K562 (cell line): ENCODE results near the gene ELOVL5. TPM values are rescaled to one million over a fixed set of nuclear protein-coding genes. Genes with fewer than 3 reads are reported as not detected.
A peak's percentile ranks its signal among the peaks of the same experiment; 100 is the strongest.

Source experiments
- ATAC-seq: fragments of 200-7000 bp; cut with Tn5 transposase; 3 replicates; pipeline ENCODE4 v1.9.1; 2020; ENCODE audit warnings: moderate library complexity
- BruUV-seq: library from RNA; stranded (reverse); fragments of 400-500 nt; replicated peaks from 2 replicates; lab custom pipeline; 2021; lab: Mats Ljungman, UMichigan
- CTCF ChIA-PET: fragments of 300-600 bp; formaldehyde crosslinking; extraction: SDS; loops from one replicate; lab custom pipeline; 2021; ENCODE audit warnings: low intra/inter-chr PET ratio; lab: Yijun Ruan, JAX
- POLR2A ChIA-PET: fragments of 300-600, 350-650 bp; sonication (Branson Sonifier 250); formaldehyde crosslinking; extraction: SDS; loops from one replicate; lab custom pipeline; 2021; ENCODE audit warnings: antibody characterized with exemption, inconsistent platforms; lab: Yijun Ruan, JAX
- DNase-seq, 4 experiments: peaks; one replicate each; pipeline versions ENCODE4 v3.0.0 to v3.0.0-alpha.2; 2011 to 2018; ENCODE audit warnings: low spot score in 3 of 4, mixed read lengths in 3 of 4; ENCODE audit errors: extremely low read depth in 1 of 4
- FAIRE-seq: peaks from 2 replicates; lab custom pipeline; 2011; peaks lifted over from hg19 to GRCh38; lab: Jason Lieb, UNC
- H2AFZ ChIP-seq: 2 replicates; pipeline ENCODE4 v1.6.0; 2011; ENCODE audit warnings: low read depth, low read length, control low read depth, inconsistent platforms
- H3K27ac ChIP-seq: fragments of 200-600 bp; 3 replicates; pipeline ENCODE4 v1.8.0; 2011; ENCODE audit warnings: low read depth, mild to moderate bottlenecking, control low read depth, inconsistent platforms, low read length, moderate library complexity, mixed read lengths; ENCODE audit errors: extremely low read depth
- H3K27me3 ChIP-seq, 2 experiments: fragments of 300-600 bp in 1 of 2; 2 replicates in 1 of 2; 3 replicates in 1 of 2; pipeline versions ENCODE4 v1.6.0 to v1.8.0; 2011; ENCODE audit warnings: inconsistent platforms in 2 of 2, low read length in 2 of 2, mild to moderate bottlenecking in 1 of 2, mixed read lengths in 1 of 2, moderate library complexity in 1 of 2; ENCODE audit not compliant: control insufficient read depth in 2 of 2, insufficient read depth in 2 of 2
- H3K36me3 ChIP-seq: fragments of 300-600 bp; 3 replicates; pipeline ENCODE4 v1.8.0; 2011; ENCODE audit warnings: mild to moderate bottlenecking, low read length, inconsistent platforms; ENCODE audit not compliant: control insufficient read depth, insufficient read depth
- H3K4me1 ChIP-seq, 2 experiments: fragments of 200-600 bp in 1 of 2; replicated peaks in 1 of 2; 2 replicates in 1 of 2; 3 replicates in 1 of 2; pipeline versions ENCODE4 v1.5.1 to v1.8.0; 2011; ENCODE audit warnings: inconsistent platforms in 2 of 2, low read length in 2 of 2, mild to moderate bottlenecking in 1 of 2, mixed read lengths in 1 of 2, moderate library complexity in 1 of 2; ENCODE audit not compliant: control insufficient read depth in 2 of 2, insufficient read depth in 2 of 2
- H3K4me2 ChIP-seq: 2 replicates; pipeline ENCODE4 v1.6.1; 2011; ENCODE audit warnings: low read length, control low read depth, inconsistent platforms, mixed read lengths; ENCODE audit not compliant: insufficient read depth
- H3K4me3 ChIP-seq: fragments of 200-600 bp; sonication (generic), shearing (Covaris generic); 2 replicates; pipeline ENCODE4 v1.5.1; 2016; ENCODE audit warnings: control low read depth, inconsistent platforms
- H3K79me2 ChIP-seq: fragments of 200-600 bp; 3 replicates; pipeline ENCODE4 v1.8.0; 2011; ENCODE audit warnings: low read length, inconsistent platforms; ENCODE audit not compliant: control insufficient read depth, insufficient read depth
- H3K9ac ChIP-seq, 2 experiments: 2 replicates each; pipeline versions ENCODE4 v1.6.0 to v1.6.1; 2011; ENCODE audit warnings: low read depth in 2 of 2, low read length in 2 of 2, control low read depth in 1 of 2, inconsistent platforms in 1 of 2, mild to moderate bottlenecking in 1 of 2, mixed read lengths in 1 of 2; ENCODE audit not compliant: insufficient read depth in 1 of 2
- H3K9me1 ChIP-seq: one replicate; pipeline ENCODE4 v1.6.0; 2011; ENCODE audit warnings: inconsistent platforms, mild to moderate bottlenecking, low read length, moderate library complexity; ENCODE audit not compliant: control insufficient read depth, insufficient read depth
- H3K9me3 ChIP-seq: replicated peaks from 2 replicates; pipeline ENCODE4 v1.5.1; 2011; ENCODE audit warnings: low read depth, low read length, inconsistent platforms; ENCODE audit not compliant: control insufficient read depth, insufficient read depth
- H4K20me1 ChIP-seq: replicated peaks from 2 replicates; pipeline ENCODE4 v1.6.1; 2011; ENCODE audit warnings: low read length, inconsistent platforms, mixed read lengths; ENCODE audit not compliant: control insufficient read depth, insufficient read depth
- BRCA1 ChIP-seq, 2 experiments: fragments of 450-650 bp in 1 of 2; sonication (generic) in 1 of 2; formaldehyde crosslinking in 1 of 2; IDR thresholded peaks; 2 replicates each; pipeline versions ENCODE4 v1.5.0 to v1.6.1; 2017 to 2020; ENCODE audit warnings: mild to moderate bottlenecking in 1 of 2, missing genetic modification reagents in 1 of 2
- GABPB2 ChIP-seq: fragments of 250-450 bp; sonication (Bioruptor Pico); conservative IDR thresholded peaks from 2 replicates; pipeline ENCODE4 v1.5.1; 2021; ENCODE audit warnings: mild to moderate bottlenecking
- RAD51 ChIP-seq: fragments of 450-650 bp; IDR thresholded peaks from 2 replicates; pipeline ENCODE4 v1.7.1; 2016; ENCODE audit warnings: low read depth, mild to moderate bottlenecking, borderline replicate concordance
- ZBTB8A ChIP-seq: fragments of 450-650 bp; IDR thresholded peaks from 2 replicates; pipeline ENCODE4 v1.6.1; 2018; ENCODE audit warnings: mild to moderate bottlenecking, moderate library complexity; ENCODE audit not compliant: partially characterized antibody
- ZNF124 ChIP-seq: sonication (generic); formaldehyde crosslinking; IDR thresholded peaks from 2 replicates; pipeline ENCODE4 v1.8.1; 2022; ENCODE audit warnings: missing genetic modification reagents
- ZNF274 ChIP-seq: IDR thresholded peaks from 2 replicates; pipeline ENCODE4 v1.6.1; 2011; ENCODE audit warnings: low read depth, mild to moderate bottlenecking, low read length, moderate library complexity, borderline replicate concordance
- ZZZ3 ChIP-seq: fragments of 450-650 bp; IDR thresholded peaks from 2 replicates; pipeline ENCODE4 v1.6.1; 2016; ENCODE audit warnings: antibody characterized with exemption, mild to moderate bottlenecking, moderate library complexity
- WGBS: fragments of 100-300 bp; shearing (Covaris generic); methylation state at CpG from one replicate; pipeline ENCODE4 v1.1.6; 2016; ENCODE audit warnings: low coverage, mixed read lengths; ENCODE audit not compliant: insufficient coverage; ENCODE audit errors: missing lambda C conversion rate; 5-methylcytosine and 5-hydroxymethylcytosine counted together
- in situ Hi-C: fragments of 300-500 bp; cut with MboI; formaldehyde crosslinking; loops from 4 replicates; pipeline ENCODE4 v1.15.0; 2018; ENCODE audit warnings: inconsistent platforms, mixed read lengths
- intact Hi-C: fragments of 100-400 bp; cut with micrococcal nuclease; formaldehyde crosslinking; loops from 2 replicates; pipeline ENCODE4 v1.14.2; 2022
- polyA plus RNA-seq, 8 experiments: library from polyadenylated mRNA; depleted of rRNA in 4 of 8; stranded (reverse) in 5 of 8; unstranded in 3 of 8; fragments of >200 nt; fragmentation: Nextera tagmentation in 2 of 8; fragmentation: Illumina TruSeq in 1 of 8; extraction: Ambion mirVana in 2 of 8; extraction: Trizol in 1 of 8; gene quantifications; 2 replicates each; pipeline versions ENCODE4 v1.2.1 to v1.2.3, GENCODE V29; 2011 to 2014; ENCODE audit warnings: inconsistent platforms in 1 of 8, missing spikeins in 1 of 8
- total RNA-seq, 7 experiments: library from RNA; depleted of rRNA in 6 of 7; stranded (reverse); fragments of >200 nt in 6 of 7; fragmentation: Illumina TruSeq in 2 of 7; extraction: Trizol in 2 of 7; gene quantifications; 2 replicates each; pipeline versions ENCODE4 v1.2.1 to v1.2.3, GENCODE V29; 2011 to 2021; ENCODE audit warnings: low replicate concordance in 1 of 7
- TF ChIP-seq, protein P1 (sequence below): fragments of 450-650 bp; formaldehyde crosslinking; conservative IDR thresholded peaks from 2 replicates; pipeline ENCODE4 v1.4.0; 2022; ENCODE audit warnings: mild to moderate bottlenecking, missing genetic modification characterization
- TF ChIP-seq, protein P2 (sequence below), 2 experiments: fragments of 450-650 bp in 1 of 2; sonication (generic) in 1 of 2; formaldehyde crosslinking in 1 of 2; IDR thresholded peaks in 1 of 2; conservative IDR thresholded peaks in 1 of 2; 2 replicates each; pipeline versions ENCODE4 v1.6.1 to v1.8.1; 2016 to 2023; ENCODE audit warnings: mild to moderate bottlenecking in 2 of 2, moderate library complexity in 2 of 2, inconsistent platforms in 1 of 2, missing genetic modification reagents in 1 of 2
- TF ChIP-seq, protein P3 (sequence below): fragments of 250-450 bp; sonication (Bioruptor Pico); IDR thresholded peaks from 2 replicates; pipeline ENCODE4 v1.6.1; 2021; ENCODE audit warnings: mild to moderate bottlenecking

ELOVL5 gene
- total and polyA plus RNA-seq, 9 of the 15 experiments (the other 6 are each of a cell fraction or from before 2014, with no cell fraction given): 70.6 to 245 (median 132) TPM

DNA sequence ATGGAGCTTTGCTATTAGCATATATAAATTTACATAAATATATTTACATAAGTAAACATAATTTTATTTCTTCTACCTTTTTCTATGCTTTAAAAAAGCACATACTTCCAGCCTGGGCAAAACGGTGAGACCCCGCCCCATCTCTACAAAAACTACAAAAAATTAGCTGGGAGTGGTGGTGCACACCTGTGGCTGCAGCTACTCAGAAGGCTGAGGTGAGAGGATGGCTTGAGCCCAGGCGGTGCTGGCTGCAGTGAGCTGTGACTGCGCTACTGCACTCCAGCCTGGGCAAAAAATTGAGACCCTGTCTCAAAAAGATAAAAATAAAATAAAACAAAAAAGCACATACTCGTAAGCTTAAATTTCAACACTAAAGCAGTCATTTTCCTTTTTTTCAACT is 30.3 kb downstream of the ELOVL5 start (continued):
- TF ChIP-seq, protein P1, sequence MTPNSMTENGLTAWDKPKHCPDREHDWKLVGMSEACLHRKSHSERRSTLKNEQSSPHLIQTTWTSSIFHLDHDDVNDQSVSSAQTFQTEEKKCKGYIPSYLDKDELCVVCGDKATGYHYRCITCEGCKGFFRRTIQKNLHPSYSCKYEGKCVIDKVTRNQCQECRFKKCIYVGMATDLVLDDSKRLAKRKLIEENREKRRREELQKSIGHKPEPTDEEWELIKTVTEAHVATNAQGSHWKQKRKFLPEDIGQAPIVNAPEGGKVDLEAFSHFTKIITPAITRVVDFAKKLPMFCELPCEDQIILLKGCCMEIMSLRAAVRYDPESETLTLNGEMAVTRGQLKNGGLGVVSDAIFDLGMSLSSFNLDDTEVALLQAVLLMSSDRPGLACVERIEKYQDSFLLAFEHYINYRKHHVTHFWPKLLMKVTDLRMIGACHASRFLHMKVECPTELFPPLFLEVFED (CRISPR knock-in tag): no peak

DNA sequence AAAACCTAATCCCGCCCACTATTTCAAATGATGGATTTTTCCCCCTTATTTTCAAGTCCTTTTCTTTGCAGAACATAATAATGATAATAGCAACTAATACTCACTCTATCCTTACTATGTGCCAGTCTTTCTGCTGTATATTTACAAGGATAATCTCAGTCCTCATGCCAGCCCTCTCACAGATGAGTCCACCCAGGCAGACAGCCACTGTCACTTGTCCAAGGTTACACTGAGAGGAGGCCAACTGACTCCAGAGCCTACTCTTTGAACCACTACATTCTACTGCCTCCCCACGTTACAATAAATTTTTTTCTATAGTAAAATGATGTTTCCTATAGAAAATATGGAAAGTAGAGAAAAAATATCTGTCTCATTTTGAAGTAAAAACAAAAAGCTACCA is 30.9 kb downstream of the ELOVL5 start:
- H3K4me3 ChIP-seq: no peak overlapping the region
- peaks cover 6% of the 10 kb centered on the region for H3K9me1 ChIP-seq
- no peaks in the 10 kb centered on the region for H3K27me3 ChIP-seq
- H3K9me3 ChIP-seq: no peaks in the 10 kb centered on the region
- peaks cover 97% of the 10 kb centered on the region for H3K79me2 ChIP-seq
- ChIA-PET POLR2A (interaction anchor here (0.8 to 1.7 kb wide), 4 partner anchors 9 to 193 kb away, joined by 3 to 13 read pairs (median 5); no protein-coding TSS in a partner anchor), CTCF (no interaction called here)
- peaks cover 12% of the 10 kb centered on the region for H3K36me3 ChIP-seq
- H3K4me1 ChIP-seq: peaks cover 16 to 43% of the 10 kb centered on the region in 2 experiments
- 0 out of 2 replicates have a peak, but pooled peaks cover 5% of the 10 kb centered on the region for H4K20me1 ChIP-seq
- no peak for DNase-seq
- in situ Hi-C loops: no loop called here
- TF ChIP-seq RAD51: no peak
- TF ChIP-seq ZNF274: no peak
- TF ChIP-seq ZBTB8A: no peak
- no peak for TF ChIP-seq GABPB2 (CRISPR knock-in tag)
- no peak for TF ChIP-seq ZNF124 (CRISPR knock-in tag)
- no peak for TF ChIP-seq ZZZ3
- TF ChIP-seq, protein P2, sequence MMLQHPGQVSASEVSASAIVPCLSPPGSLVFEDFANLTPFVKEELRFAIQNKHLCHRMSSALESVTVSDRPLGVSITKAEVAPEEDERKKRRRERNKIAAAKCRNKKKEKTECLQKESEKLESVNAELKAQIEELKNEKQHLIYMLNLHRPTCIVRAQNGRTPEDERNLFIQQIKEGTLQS (IDR thresholded peaks at IDR 0.05): no peak
- TF ChIP-seq, protein P2 (CRISPR knock-in tag; conservative IDR thresholded peaks at IDR 0.05): no peak
- TF ChIP-seq BRCA1 (IDR thresholded peaks at IDR 0.05): no peak
- no peak for TF ChIP-seq BRCA1 (CRISPR knock-in tag; IDR thresholded peaks at IDR 0.05)
- TF ChIP-seq, protein P3, sequence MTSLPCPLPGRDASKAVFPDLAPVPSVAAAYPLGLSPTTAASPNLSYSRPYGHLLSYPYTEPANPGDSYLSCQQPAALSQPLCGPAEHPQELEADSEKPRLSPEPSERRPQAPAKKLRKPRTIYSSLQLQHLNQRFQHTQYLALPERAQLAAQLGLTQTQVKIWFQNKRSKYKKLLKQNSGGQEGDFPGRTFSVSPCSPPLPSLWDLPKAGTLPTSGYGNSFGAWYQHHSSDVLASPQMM (CRISPR knock-in tag): no peak
- H2AFZ ChIP-seq: no peak overlapping the region
- 77% methylated on average over 2 of the region's 2 CpGs for WGBS
- H3K27ac ChIP-seq: peak overlapping the region; percentile 26; the same call in 1 of the 3 replicates
- H3K9ac ChIP-seq: no peak overlapping the region
- no TSS peak for BruUV-seq
- no peak overlapping the region for H3K4me2 ChIP-seq
- no peak for FAIRE-seq
- intact Hi-C loops: no loop called here
- ATAC-seq: no peak
